Nucleus accumbens (tissue), 56 donors: ENCODE data around the gene CTNNA3.

ENCODE experiments used
- DNase-seq, 56 donors: peaks; one replicate each; lab custom pipeline; 2025; lab: John Stamatoyannopoulos, UW

The CTNNA3 gene

GRCh38 chr10:66981361-66982052 is 714.5 kb downstream of the CTNNA3 start:
- no peak for DNase-seq

- DNase-seq: no peak
Observed at GRCh38 chr10:66980246-66980815, 715.7 kb downstream of the CTNNA3 start.

DNA sequence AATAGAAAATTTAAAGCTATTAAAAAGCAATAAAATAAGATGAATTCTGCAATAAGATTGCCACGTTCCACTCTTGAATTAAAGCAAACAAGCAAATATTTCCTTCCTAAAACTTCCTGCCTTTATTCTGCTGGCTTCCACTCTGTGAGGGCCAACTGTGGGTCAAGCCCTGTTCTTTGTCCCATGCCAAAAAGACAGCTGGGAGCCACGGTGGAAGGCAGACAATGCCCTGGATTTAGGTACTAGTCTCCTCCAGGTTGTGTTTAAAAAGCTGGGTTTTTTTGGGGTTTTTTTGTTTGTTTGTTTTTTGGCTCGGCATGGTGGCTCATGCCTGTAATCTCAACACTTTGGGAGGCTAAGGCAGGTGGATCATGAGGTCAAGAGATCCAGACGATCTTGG is 731.0 kb downstream of the CTNNA3 start:
- no peak for DNase-seq

GRCh38 chr10:66958466-66958865 is 737.5 kb downstream of the CTNNA3 start:
- no peak for DNase-seq

DNA sequence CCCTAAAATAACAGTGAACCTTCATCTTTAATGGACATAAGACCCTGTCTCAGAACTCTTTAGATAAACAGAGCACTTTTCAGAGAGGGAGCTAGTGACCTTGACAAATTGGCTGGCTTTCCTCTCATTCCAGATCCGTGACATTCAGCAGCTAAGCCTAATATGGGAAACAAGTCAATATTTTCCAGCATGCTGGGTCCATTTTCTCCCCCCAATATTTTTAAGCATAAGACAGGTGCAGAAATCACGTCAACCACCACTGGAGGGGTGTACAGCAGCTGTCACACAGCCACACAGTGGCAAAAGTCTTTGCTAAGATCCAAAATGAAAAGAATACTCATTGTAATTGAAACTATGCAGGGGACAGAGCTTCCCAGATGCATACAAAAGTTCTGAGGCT is 744.1 kb downstream of the CTNNA3 start:
- DNase-seq: no peak

GRCh38 chr10:66943590-66943989 is 752.4 kb downstream of the CTNNA3 start:
- DNase-seq: no peak

DNA sequence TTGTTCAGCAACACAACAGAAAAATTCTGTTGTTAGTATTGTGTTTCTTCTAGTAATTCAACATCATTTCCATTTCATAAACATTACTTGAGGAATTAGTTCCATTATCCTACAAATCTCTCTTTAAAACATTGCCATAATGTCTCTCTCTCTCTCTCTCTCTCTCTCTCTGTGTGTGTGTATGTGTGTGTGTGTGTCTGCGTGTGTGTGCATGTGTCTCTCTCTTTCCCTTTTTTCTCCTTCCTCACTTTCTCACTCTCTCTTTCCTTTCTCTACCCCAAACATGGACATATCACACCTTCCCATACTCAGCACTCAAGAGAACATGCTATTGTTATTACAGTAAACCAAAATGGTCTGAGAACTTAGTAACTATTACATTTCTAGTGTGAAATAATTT is 753.6 kb downstream of the CTNNA3 start:
- DNase-seq: no peak

DNA sequence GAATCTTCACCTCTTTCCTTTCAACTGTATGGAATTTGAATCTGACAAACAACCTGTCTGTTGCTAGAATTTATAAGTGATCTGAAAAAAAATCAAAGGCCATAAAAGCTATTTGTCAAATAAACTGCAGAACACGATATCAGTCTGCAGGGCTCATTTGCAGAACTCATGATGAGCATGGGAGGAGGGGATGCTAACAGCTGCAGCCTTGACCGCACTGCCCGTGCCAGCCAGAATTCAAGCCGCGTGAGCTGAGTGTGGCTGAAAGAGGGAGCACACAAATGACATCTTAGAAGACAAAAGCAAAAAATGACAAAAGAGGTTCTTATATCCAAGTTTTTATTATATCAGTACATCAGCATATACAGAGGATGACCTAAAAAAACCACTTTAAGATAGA is 754.5 kb downstream of the CTNNA3 start:
- peak in 50 of 56 donors; percentile 10 to 83 (median 57) for DNase-seq

- DNase-seq: no peak
Observed at GRCh38 chr10:66940965-66941364, 755.0 kb downstream of the CTNNA3 start.

GRCh38 chr10:66934711-66935110 is 761.3 kb downstream of the CTNNA3 start:
- DNase-seq: no peak

GRCh38 chr10:66931949-66932343 is 764.0 kb downstream of the CTNNA3 start:
- DNase-seq: peak in 45 of 56 donors; percentile 1 to 68 (median 38)

DNA sequence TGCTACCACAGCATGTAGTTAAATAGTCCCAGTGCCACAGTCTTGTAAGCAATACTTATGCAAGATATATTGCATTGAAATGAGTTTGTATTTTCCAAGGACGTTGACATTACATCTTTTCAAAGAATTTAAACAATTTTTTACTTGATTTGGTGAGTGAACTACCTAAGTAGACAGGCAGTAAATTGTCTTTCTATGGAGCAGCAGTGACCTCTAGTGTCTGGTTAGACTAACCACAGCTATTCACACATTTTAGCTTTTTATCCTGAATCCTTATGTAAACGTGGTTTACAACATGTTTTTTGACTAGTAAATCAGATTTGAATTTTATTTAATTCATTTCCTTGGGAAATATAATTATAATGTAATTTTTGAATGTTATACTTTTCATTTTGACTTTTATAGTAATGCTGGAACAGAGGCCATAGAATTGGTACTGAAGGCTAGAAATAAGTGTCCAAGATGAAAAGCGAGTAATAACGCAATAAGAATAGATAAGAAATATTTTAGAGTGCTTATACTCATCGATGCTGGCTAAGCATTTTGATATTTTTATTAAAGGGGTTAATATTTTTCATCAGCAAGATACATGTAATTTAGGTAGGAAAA is 764.6 kb downstream of the CTNNA3 start:
- peak in 4 of 56 donors; percentile 3 to 19 (median 10) for DNase-seq

- peak in 12 of 56 donors; percentile 1 to 31 (median 8) for DNase-seq
Observed at GRCh38 chr10:66929375-66929774, 766.6 kb downstream of the CTNNA3 start.

DNA sequence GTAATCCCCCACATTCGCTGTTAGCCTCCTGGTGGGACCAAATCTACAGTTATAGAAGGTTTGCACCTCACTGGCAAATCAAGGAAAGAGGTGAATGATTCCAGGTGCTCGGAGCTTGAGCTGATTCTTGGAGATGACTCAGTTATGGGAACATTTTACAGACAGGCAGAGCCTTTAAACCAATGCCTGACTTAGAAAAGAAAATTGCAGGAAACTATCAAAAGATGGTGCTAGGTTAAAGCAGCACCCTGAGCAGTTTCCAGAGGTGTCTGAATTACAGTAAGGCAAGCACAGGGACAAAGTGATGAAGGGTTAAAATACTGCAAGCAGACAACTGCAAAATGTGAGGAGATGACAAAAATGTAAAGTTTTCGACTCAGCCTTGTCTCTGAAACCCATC is 767.2 kb downstream of the CTNNA3 start:
- peak in 13 of 56 donors; percentile 7 to 40 (median 18) for DNase-seq

DNA sequence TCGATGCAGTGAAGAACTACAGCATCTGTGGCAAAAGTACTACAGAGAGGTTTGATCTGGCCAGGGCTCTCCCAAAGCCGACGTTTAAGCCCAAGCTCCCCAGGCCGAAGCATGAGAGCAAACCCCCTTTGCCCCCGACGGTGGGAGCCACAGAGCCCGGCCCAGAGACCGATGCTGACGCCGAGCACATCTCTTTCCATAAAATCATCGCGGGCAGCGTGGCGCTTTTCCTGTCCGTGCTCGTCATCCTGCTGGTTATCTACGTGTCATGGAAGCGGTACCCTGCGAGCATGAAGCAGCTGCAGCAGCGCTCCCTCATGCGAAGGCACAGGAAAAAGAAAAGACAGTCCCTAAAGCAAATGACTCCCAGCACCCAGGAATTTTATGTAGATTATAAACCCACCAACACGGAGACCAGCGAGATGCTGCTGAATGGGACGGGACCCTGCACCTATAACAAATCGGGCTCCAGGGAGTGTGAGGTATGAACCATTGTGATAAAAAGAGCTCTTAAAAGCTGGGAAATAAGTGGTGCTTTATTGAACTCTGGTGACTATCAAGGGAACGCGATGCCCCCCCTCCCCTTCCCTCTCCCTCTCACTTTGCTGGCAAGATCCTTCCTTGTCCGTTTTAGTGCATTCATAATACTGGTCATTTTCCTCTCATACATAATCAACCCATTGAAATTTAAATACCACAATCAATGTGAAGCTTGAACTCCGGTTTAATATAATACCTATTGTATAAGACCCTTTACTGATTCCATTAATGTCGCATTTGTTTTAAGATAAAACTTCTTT is 767.8 kb downstream of the CTNNA3 start:
- peak in 47 of 56 donors; percentile 7 to 75 (median 45) for DNase-seq

- peak in 19 of 56 donors; percentile 6 to 61 (median 34) for DNase-seq
Observed at GRCh38 chr10:66927251-66927935, 768.6 kb downstream of the CTNNA3 start.

GRCh38 chr10:66926841-66927240 is 769.2 kb downstream of the CTNNA3 start:
- DNase-seq: peak in 1 of 56 donors; percentile 2

DNA sequence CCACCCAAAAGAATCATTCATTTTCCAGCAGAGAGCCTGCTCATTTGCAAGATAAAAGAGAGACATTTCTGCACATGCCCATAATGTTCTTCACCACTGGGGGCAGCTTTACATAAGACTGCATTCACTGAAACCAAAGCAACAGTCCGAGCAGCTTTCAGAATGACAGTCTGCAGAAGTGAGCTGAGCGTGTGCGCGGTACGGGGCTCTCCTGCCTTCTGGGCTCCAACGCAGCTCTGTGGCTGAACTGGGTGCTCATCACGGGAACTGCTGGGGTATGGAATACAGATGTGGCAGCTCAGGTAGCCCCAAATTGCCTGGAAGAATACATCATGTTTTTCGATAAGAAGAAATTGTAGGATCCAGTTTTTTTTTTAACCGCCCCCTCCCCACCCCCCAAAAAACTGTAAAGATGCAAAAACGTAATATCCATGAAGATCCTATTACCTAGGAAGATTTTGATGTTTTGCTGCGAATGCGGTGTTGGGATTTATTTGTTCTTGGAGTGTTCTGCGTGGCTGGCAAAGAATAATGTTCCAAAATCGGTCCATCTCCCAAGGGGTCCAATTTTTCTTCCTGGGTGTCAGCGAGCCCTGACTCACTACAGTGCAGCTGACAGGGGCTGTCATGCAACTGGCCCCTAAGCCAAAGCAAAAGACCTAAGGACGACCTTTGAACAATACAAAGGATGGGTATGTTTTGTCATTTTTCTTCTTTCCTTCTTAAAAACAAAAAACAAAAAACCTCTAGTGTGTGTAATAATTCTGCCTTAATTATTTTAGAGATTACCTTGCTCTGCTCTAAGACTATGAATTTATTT is 769.9 kb downstream of the CTNNA3 start, which contains the start of gene LRRTM3:
Gene LRRTM3 (plus strand): TSS at position 141 of the 820 bp plus-strand sequence.
- DNase-seq: peak in 51 of 56 donors; percentile 1 to 88 (median 64)

DNA sequence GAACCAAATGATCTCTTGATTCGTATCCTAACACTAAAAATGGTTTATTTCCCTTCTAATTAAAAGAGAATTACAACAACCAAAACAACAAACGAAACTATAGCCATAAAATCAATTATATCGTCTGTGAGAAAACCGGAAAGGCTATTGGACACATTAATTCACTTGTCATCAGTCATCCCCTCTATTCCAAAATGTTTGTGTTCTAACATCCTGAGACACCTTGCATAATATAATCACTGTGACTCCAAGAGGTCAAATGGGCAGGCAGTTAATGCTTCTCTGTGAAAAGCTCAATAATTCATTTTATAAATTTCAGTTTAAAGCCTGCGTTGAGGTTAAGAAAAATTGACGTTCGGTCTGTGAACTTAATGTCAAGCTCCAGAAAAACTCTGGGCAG is 770.6 kb downstream of the CTNNA3 start:
- DNase-seq: no peak
